NCI-H1694 treated with DMSO at 0.1 percent for 48 hours (cell line): ENCODE measurements around the gene PLIN3.
"Not testable (repeated sequence)": the region's sequence is repeated elsewhere in the genome, so short reads cannot be mapped to it uniquely, and the experiment has no call there.

ENCODE experiments used
- DNase-seq: peaks from one replicate; lab custom pipeline; 2025; lab: John Stamatoyannopoulos, UW

PLIN3 gene

GRCh38 chr19:4891066-4891465 is 23.6 kb upstream of the PLIN3 start:
- no peak for DNase-seq

GRCh38 chr19:4889034-4889815 is 21.8 kb upstream of the PLIN3 start:
- no peak for DNase-seq

GRCh38 chr19:4887803-4888202 is 20.3 kb upstream of the PLIN3 start:
- not testable (repeated sequence) for DNase-seq

- DNase-seq: not testable (repeated sequence)
These were observed 17.5 kb upstream of the PLIN3 start for GRCh38 chr19:4884993-4885392.

GRCh38 chr19:4882874-4883273 is 15.4 kb upstream of the PLIN3 start:
- DNase-seq: not testable (repeated sequence)

- DNase-seq: no peak
These were observed 11.6 kb upstream of the PLIN3 start for GRCh38 chr19:4879041-4879440.

- DNase-seq: no peak
These were observed 11.1 kb upstream of the PLIN3 start for GRCh38 chr19:4878491-4878968.

GRCh38 chr19:4877753-4878490 is 10.5 kb upstream of the PLIN3 start:
- no peak for DNase-seq

- no peak for DNase-seq
These were observed 6.5 kb upstream of the PLIN3 start for GRCh38 chr19:4873930-4874329.

GRCh38 chr19:4871711-4872110 is 4.2 kb upstream of the PLIN3 start:
- no peak for DNase-seq

- DNase-seq: no peak
These were observed 2.7 kb upstream of the PLIN3 start for GRCh38 chr19:4870025-4870700.

- no peak for DNase-seq
These were observed 893 bp upstream of the PLIN3 start for GRCh38 chr19:4868286-4868834.

- no peak for DNase-seq
These were observed 657 bp downstream of the PLIN3 start for GRCh38 chr19:4866595-4867424.

- no peak for DNase-seq
These were observed 6.3 kb downstream of the PLIN3 start for GRCh38 chr19:4861147-4861546.

GRCh38 chr19:4859697-4860096 is 7.8 kb downstream of the PLIN3 start:
- DNase-seq: no peak

- DNase-seq: not testable (repeated sequence)
These were observed 11.0 kb downstream of the PLIN3 start for GRCh38 chr19:4856468-4856867.

- not testable (repeated sequence) for DNase-seq
These were observed 14.0 kb downstream of the PLIN3 start for GRCh38 chr19:4853506-4853905.

GRCh38 chr19:4852484-4852883 is 15.0 kb downstream of the PLIN3 start:
- DNase-seq: no peak

GRCh38 chr19:4851551-4852290 is 15.7 kb downstream of the PLIN3 start:
- DNase-seq: no peak

GRCh38 chr19:4849019-4849418 is 18.4 kb downstream of the PLIN3 start:
- DNase-seq: no peak
